22Rv1 (cell line): Measurements from ENCODE around the gene NPAS2.

Experiments used
- ZFX ChIP-seq: fragments of 450-650 bp; IDR thresholded peaks from 2 replicates; pipeline ENCODE4 v1.6.1; 2017; ENCODE audit warnings: antibody characterized with exemption, borderline replicate concordance
- TF ChIP-seq, protein P1 (sequence below): fragments of 450-650 bp; IDR thresholded peaks from 2 replicates; pipeline ENCODE4 v1.5.1; 2017; ENCODE audit warnings: mild to moderate bottlenecking

DNA sequence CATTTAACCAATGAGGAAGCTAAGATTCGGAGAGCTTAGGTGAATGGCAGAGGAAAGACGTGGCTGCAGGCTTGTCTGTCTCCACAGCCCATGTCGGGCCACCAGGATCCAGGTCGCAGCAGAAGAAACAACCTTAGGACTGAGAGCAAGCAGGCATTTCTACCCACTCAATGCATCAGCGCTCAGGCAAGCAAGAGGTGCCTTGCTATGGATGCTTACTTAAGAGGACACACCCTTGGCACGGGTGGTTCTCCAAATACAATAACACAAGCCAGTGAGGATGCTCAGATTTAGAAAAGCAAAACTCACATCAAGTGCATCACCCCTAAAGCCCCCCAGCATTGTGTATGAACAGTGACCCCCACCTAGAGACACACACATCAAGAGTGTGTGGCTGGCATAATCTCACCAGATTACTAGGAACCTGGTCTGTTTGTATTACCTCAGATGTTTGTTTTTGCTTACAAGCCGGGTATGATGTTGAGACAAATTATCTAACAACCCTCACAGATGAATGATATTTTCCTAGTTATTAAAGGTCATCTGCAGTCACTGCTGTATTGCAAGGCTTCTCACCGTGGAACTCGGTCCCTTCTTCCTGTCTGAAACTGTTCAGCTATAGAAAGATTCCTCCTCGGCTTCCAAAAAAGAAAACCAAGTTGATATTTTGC, 34.2 kb upstream of the NPAS2 start:
- TF ChIP-seq, protein P1, sequence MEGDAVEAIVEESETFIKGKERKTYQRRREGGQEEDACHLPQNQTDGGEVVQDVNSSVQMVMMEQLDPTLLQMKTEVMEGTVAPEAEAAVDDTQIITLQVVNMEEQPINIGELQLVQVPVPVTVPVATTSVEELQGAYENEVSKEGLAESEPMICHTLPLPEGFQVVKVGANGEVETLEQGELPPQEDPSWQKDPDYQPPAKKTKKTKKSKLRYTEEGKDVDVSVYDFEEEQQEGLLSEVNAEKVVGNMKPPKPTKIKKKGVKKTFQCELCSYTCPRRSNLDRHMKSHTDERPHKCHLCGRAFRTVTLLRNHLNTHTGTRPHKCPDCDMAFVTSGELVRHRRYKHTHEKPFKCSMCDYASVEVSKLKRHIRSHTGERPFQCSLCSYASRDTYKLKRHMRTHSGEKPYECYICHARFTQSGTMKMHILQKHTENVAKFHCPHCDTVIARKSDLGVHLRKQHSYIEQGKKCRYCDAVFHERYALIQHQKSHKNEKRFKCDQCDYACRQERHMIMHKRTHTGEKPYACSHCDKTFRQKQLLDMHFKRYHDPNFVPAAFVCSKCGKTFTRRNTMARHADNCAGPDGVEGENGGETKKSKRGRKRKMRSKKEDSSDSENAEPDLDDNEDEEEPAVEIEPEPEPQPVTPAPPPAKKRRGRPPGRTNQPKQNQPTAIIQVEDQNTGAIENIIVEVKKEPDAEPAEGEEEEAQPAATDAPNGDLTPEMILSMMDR: no peak
- no peak for TF ChIP-seq ZFX
